Raji (cell line): ENCODE results near the gene PTPA.

Experiments used
- POLR2A ChIP-seq: IDR thresholded peaks from 2 replicates; pipeline ENCODE4 v1.6.1; 2011; ENCODE audit warnings: low read depth, low read length, control low read depth; ENCODE audit not compliant: insufficient read depth

PTPA gene

GRCh38 chr9:129100383-129101169, 10.6 kb upstream of the PTPA start:
- TF ChIP-seq POLR2A, result no peak

GRCh38 chr9:129101279-129101678, 9.9 kb upstream of the PTPA start:
- no peak for TF ChIP-seq POLR2A

GRCh38 chr9:129102095-129102525, 9.1 kb upstream of the PTPA start:
- TF ChIP-seq POLR2A, result no peak

- no peak for TF ChIP-seq POLR2A
Measured at GRCh38 chr9:129102791-129103594, 8.2 kb upstream of the PTPA start.

- no peak for TF ChIP-seq POLR2A
Measured at GRCh38 chr9:129103595-129103965, 7.6 kb upstream of the PTPA start.

GRCh38 chr9:129104051-129104450, 7.2 kb upstream of the PTPA start:
- TF ChIP-seq POLR2A, result no peak

GRCh38 chr9:129105857-129106694, 5.1 kb upstream of the PTPA start:
- TF ChIP-seq POLR2A, result no peak

GRCh38 chr9:129107651-129108050, 3.6 kb upstream of the PTPA start:
- no peak for TF ChIP-seq POLR2A

- TF ChIP-seq POLR2A, result no peak
Measured at GRCh38 chr9:129108083-129108804, 3.0 kb upstream of the PTPA start.

- TF ChIP-seq POLR2A, result no peak
Measured at GRCh38 chr9:129108805-129109536, 2.2 kb upstream of the PTPA start.

- TF ChIP-seq POLR2A, result no peak
Measured at GRCh38 chr9:129109537-129109903, 1.7 kb upstream of the PTPA start.

- no peak for TF ChIP-seq POLR2A
Measured at GRCh38 chr9:129109952-129110739, 1.1 kb upstream of the PTPA start.

- TF ChIP-seq POLR2A, result no peak
Measured at GRCh38 chr9:129111528-129112151, 425 bp downstream of the PTPA start.

GRCh38 chr9:129113645-129114304, 2.6 kb downstream of the PTPA start:
- no peak for TF ChIP-seq POLR2A
